Gastroesophageal sphincter (tissue), 3 donors: ENCODE results near the gene LIF.
"Not testable (repeated sequence)": the region's sequence is repeated elsewhere in the genome, so short reads cannot be mapped to it uniquely, and the experiment has no call there.

ENCODE experiments used
- CTCF ChIP-seq, 4 experiments: fragments of 200-600 bp in 2 of 4; fragments of 450-650 bp in 2 of 4; sonication (generic) in 1 of 4; IDR thresholded peaks; one replicate each; pipeline ENCODE4 v1.5.1; 2017 to 2019; ENCODE audit warnings: antibody characterized with exemption in 4 of 4, mild to moderate bottlenecking in 2 of 4, moderate library complexity in 2 of 4
- POLR2A ChIP-seq, 2 donors: fragments of 450-650 bp; IDR thresholded peaks; one replicate each; pipeline ENCODE4 v1.6.1; 2017; ENCODE audit warnings: antibody characterized with exemption in 2 of 2, mild to moderate bottlenecking in 2 of 2, moderate library complexity in 1 of 2

- not testable (repeated sequence) for TF ChIP-seq CTCF, POLR2A (IDR thresholded peaks at IDR 0.05)
Measured at GRCh38 chr22:30216272-30216671, 30.3 kb downstream of the LIF start.
